ENCODE results near the gene QPRT. TPM values are rescaled to one million over a fixed set of nuclear protein-coding genes. Genes with fewer than 3 reads are reported as not detected.
A peak's percentile ranks its signal among the peaks of the same experiment; 100 is the strongest.
"Not testable (repeated sequence)": the region's sequence is repeated elsewhere in the genome, so short reads cannot be mapped to it uniquely, and the experiment has no call there.

The QPRT gene
- total RNA-seq, 1 donor from 2014 or later, result 106 TPM

- H3K27ac Mint-ChIP-seq, result peak overlapping the region; percentile 85
- not testable (repeated sequence) for H3K9me3 Mint-ChIP-seq (ENCODE audit: low read depth); H3K36me3 Mint-ChIP-seq (ENCODE audit: insufficient read depth); H3K27me3 Mint-ChIP-seq
- H3K4me1 Mint-ChIP-seq (ENCODE audit: low read depth), result peaks cover 11% of the 10 kb centered on the region
- DNase-seq (ENCODE audit: low spot score, unreplicated experiment), result peak; percentile 38
- peak; percentile 65 for TF ChIP-seq CTCF (IDR thresholded peaks at IDR 0.05; ENCODE audit: unreplicated experiment)
- peak overlapping the region; percentile 4 for H3K4me3 Mint-ChIP-seq (ENCODE audit: low read depth)
Observed at GRCh38 chr16:29721167-29721879, 42.3 kb downstream of the QPRT start.

GRCh38 chr16:29726845-29727377, 47.9 kb downstream of the QPRT start:
- Mint-ChIP-seq H3K27ac (no peak overlapping the region), H3K4me3 (ENCODE audit: low read depth) (no peak overlapping the region), H3K9me3 (ENCODE audit: low read depth) (no peaks in the 10 kb centered on the region), H3K27me3 (no peaks in the 10 kb centered on the region), H3K36me3 (ENCODE audit: insufficient read depth) (no peaks in the 10 kb centered on the region), H3K4me1 (ENCODE audit: low read depth) (no peaks in the 10 kb centered on the region)
- no peak for TF ChIP-seq CTCF (IDR thresholded peaks at IDR 0.05; ENCODE audit: unreplicated experiment)
- DNase-seq (ENCODE audit: low spot score, unreplicated experiment), result no peak

- H3K27me3 Mint-ChIP-seq, result no peaks in the 10 kb centered on the region
- no peak overlapping the region for H3K27ac Mint-ChIP-seq
- TF ChIP-seq CTCF (IDR thresholded peaks at IDR 0.05; ENCODE audit: unreplicated experiment), result no peak
- H3K4me1 Mint-ChIP-seq (ENCODE audit: low read depth), result no peaks in the 10 kb centered on the region
- no peak for DNase-seq (ENCODE audit: low spot score, unreplicated experiment)
- no peaks in the 10 kb centered on the region for H3K9me3 Mint-ChIP-seq (ENCODE audit: low read depth)
- H3K4me3 Mint-ChIP-seq (ENCODE audit: low read depth), result no peak overlapping the region
- peaks cover 2% of the 10 kb centered on the region for H3K36me3 Mint-ChIP-seq (ENCODE audit: insufficient read depth)
Observed at GRCh38 chr16:29727452-29727851, 48.5 kb downstream of the QPRT start.

- peaks cover 2% of the 10 kb centered on the region for H3K36me3 Mint-ChIP-seq (ENCODE audit: insufficient read depth)
- no peaks in the 10 kb centered on the region for H3K9me3 Mint-ChIP-seq (ENCODE audit: low read depth)
- H3K4me3 Mint-ChIP-seq (ENCODE audit: low read depth), result no peak overlapping the region
- no peak overlapping the region for H3K27ac Mint-ChIP-seq
- no peak for DNase-seq (ENCODE audit: low spot score, unreplicated experiment)
- H3K27me3 Mint-ChIP-seq, result no peaks in the 10 kb centered on the region
- peak; percentile 57 for TF ChIP-seq CTCF (IDR thresholded peaks at IDR 0.05; ENCODE audit: unreplicated experiment)
- no peaks in the 10 kb centered on the region for H3K4me1 Mint-ChIP-seq (ENCODE audit: low read depth)
Observed at GRCh38 chr16:29729116-29729521, 50.1 kb downstream of the QPRT start.

GRCh38 chr16:29730649-29731048, 51.7 kb downstream of the QPRT start:
- Mint-ChIP-seq H3K4me3 (ENCODE audit: low read depth) (no peak overlapping the region), H3K27me3 (no peaks in the 10 kb centered on the region), H3K27ac (no peak overlapping the region), H3K4me1 (ENCODE audit: low read depth) (peaks cover under 1% of the 10 kb centered on the region), H3K9me3 (ENCODE audit: low read depth) (no peaks in the 10 kb centered on the region), H3K36me3 (ENCODE audit: insufficient read depth) (peaks cover 4% of the 10 kb centered on the region)
- no peak for DNase-seq (ENCODE audit: low spot score, unreplicated experiment)
- TF ChIP-seq CTCF (IDR thresholded peaks at IDR 0.05; ENCODE audit: unreplicated experiment), result no peak

- not testable (repeated sequence) for H3K4me1 Mint-ChIP-seq (ENCODE audit: low read depth)
Observed at GRCh38 chr16:29731768-29732601, 53.0 kb downstream of the QPRT start.

More at GRCh38 chr16:29731768-29732601, 53.0 kb downstream of the QPRT start:
- not testable (repeated sequence) for H3K9me3 Mint-ChIP-seq (ENCODE audit: low read depth); DNase-seq (ENCODE audit: low spot score, unreplicated experiment); H3K4me3 Mint-ChIP-seq (ENCODE audit: low read depth); H3K27ac Mint-ChIP-seq; H3K36me3 Mint-ChIP-seq (ENCODE audit: insufficient read depth); H3K27me3 Mint-ChIP-seq
